Nephron (organoid): Measurements from ENCODE around the gene CALR.
A peak's percentile ranks its signal among the peaks of the same experiment; 100 is the strongest.

Experiments
- H3K27ac Mint-ChIP-seq, 3 experiments: 2 replicates each; pipeline ENCODE4 v1.8.0; 2020; ENCODE audit warnings: mixed read lengths in 3 of 3, mild to moderate bottlenecking in 2 of 3, moderate library complexity in 1 of 3
- H3K27me3 Mint-ChIP-seq: 2 replicates; pipeline ENCODE4 v1.8.0; 2021; ENCODE audit warnings: low read depth, mild to moderate bottlenecking, moderate library complexity, mixed read lengths
- H3K36me3 Mint-ChIP-seq: 2 replicates; pipeline ENCODE4 v1.8.0; 2020; ENCODE audit warnings: low read depth, mixed read lengths
- H3K4me1 Mint-ChIP-seq: 2 replicates; pipeline ENCODE4 v1.8.0; 2020; ENCODE audit warnings: mixed read lengths
- H3K4me3 Mint-ChIP-seq, 3 experiments: 2 replicates each; pipeline ENCODE4 v1.8.0; 2020; ENCODE audit warnings: mild to moderate bottlenecking in 3 of 3, mixed read lengths in 3 of 3, moderate library complexity in 2 of 3
- H3K9me3 Mint-ChIP-seq: 2 replicates; pipeline ENCODE4 v1.8.0; 2020; ENCODE audit warnings: mixed read lengths
- CTCF ChIP-seq, 3 experiments: fragments of 200-600 bp; sonication (generic); IDR thresholded peaks; one replicate each; pipeline ENCODE4 v1.5.0; 2021; ENCODE audit warnings: antibody characterized with exemption in 3 of 3; ENCODE audit not compliant: unreplicated experiment in 3 of 3

Gene CALR

GRCh38 chr19:12918253-12918652, 20.2 kb upstream of the CALR start:
- Mint-ChIP-seq H3K36me3 (peaks cover 13% of the 10 kb centered on the region), H3K27ac (no peak overlapping the region)

GRCh38 chr19:12921047-12921446, 17.4 kb upstream of the CALR start:
- peak overlapping the region in 2 of 3 experiments; percentile 17 for H3K4me3 Mint-ChIP-seq
- peaks cover 35% of the 10 kb centered on the region for H3K36me3 Mint-ChIP-seq
- no peaks in the 10 kb centered on the region for H3K9me3 Mint-ChIP-seq
- peak overlapping the region in 2 of 3 experiments; percentile 55 for H3K27ac Mint-ChIP-seq
- H3K4me1 Mint-ChIP-seq, result no peaks in the 10 kb centered on the region
- no peaks in the 10 kb centered on the region for H3K27me3 Mint-ChIP-seq
- no peak for TF ChIP-seq CTCF (IDR thresholded peaks at IDR 0.05; ENCODE audit: unreplicated experiment in 3 of 3)

More at GRCh38 chr19:12918253-12918652, 20.2 kb upstream of the CALR start:
- peak overlapping the region in 2 of 3 experiments; percentile 32 to 74 for H3K4me3 Mint-ChIP-seq
- no peaks in the 10 kb centered on the region for H3K9me3 Mint-ChIP-seq
- H3K4me1 Mint-ChIP-seq, result peaks cover 10% of the 10 kb centered on the region
- no peak for TF ChIP-seq CTCF (IDR thresholded peaks at IDR 0.05; ENCODE audit: unreplicated experiment in 3 of 3)
- no peaks in the 10 kb centered on the region for H3K27me3 Mint-ChIP-seq

- H3K27me3 Mint-ChIP-seq, result no peaks in the 10 kb centered on the region
- H3K4me3 Mint-ChIP-seq, result no peak overlapping the region
- H3K36me3 Mint-ChIP-seq, result peaks cover 45% of the 10 kb centered on the region
- H3K27ac Mint-ChIP-seq, result no peak overlapping the region
- TF ChIP-seq CTCF (IDR thresholded peaks at IDR 0.05; ENCODE audit: unreplicated experiment in 3 of 3), result no peak
- no peaks in the 10 kb centered on the region for H3K9me3 Mint-ChIP-seq
- no peaks in the 10 kb centered on the region for H3K4me1 Mint-ChIP-seq
Observed at GRCh38 chr19:12922959-12923358, 15.4 kb upstream of the CALR start.

GRCh38 chr19:12924621-12925310, 13.6 kb upstream of the CALR start:
- Mint-ChIP-seq H3K9me3 (no peaks in the 10 kb centered on the region), H3K4me3 (no peak overlapping the region), H3K36me3 (peaks cover 60% of the 10 kb centered on the region), H3K27ac (no peak overlapping the region), H3K4me1 (no peaks in the 10 kb centered on the region), H3K27me3 (no peaks in the 10 kb centered on the region)
- no peak for TF ChIP-seq CTCF (IDR thresholded peaks at IDR 0.05; ENCODE audit: unreplicated experiment in 3 of 3)

- Mint-ChIP-seq H3K27ac (no peak overlapping the region), H3K27me3 (no peaks in the 10 kb centered on the region), H3K36me3 (peaks cover 29% of the 10 kb centered on the region), H3K4me1 (peaks cover 17% of the 10 kb centered on the region), H3K9me3 (no peaks in the 10 kb centered on the region), H3K4me3 (peak overlapping the region; percentile 26 to 74 (median 67))
- no peak for TF ChIP-seq CTCF (IDR thresholded peaks at IDR 0.05; ENCODE audit: unreplicated experiment in 3 of 3)
Observed at GRCh38 chr19:12930002-12930645, 8.3 kb upstream of the CALR start.
